HG03025 (cell line): ENCODE results near the gene CACNA1D.

Experiments used
- ATAC-seq: cut with Tn5 transposase; IDR thresholded peaks from one replicate; pipeline ENCODE4 v1.9.1; 2021; ENCODE audit warnings: mild to moderate bottlenecking, moderate library complexity; ENCODE audit not compliant: unreplicated experiment, low FRiP score

The CACNA1D gene

GRCh38 chr3:53707222-53707621, 212.8 kb downstream of the CACNA1D start:
- no peak for ATAC-seq

GRCh38 chr3:53708001-53708621, 213.7 kb downstream of the CACNA1D start:
- ATAC-seq: no peak

GRCh38 chr3:53709256-53709655, 214.8 kb downstream of the CACNA1D start:
- no peak for ATAC-seq

- ATAC-seq: no peak
Measured at GRCh38 chr3:53709860-53710674, 215.7 kb downstream of the CACNA1D start.

DNA sequence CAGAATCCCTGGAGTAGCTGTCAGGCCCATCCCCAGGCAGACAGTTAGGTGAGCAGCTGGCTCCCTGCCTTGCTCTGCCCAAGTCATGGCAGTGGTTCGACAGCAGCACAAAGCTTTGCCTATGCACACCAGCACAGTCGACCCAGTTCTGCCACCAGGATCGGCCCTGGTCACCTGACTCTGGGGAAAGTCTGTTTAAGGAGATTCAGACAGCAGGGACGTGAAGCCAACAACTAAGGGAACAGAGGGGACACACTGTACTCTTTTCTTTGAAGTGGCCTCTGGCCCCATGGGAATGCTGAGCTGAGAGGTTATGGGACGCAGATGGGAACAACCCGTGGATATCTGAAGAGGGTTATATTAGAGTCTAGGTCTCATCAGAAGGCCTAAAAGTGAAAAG, 217.0 kb downstream of the CACNA1D start:
- ATAC-seq: no peak

- no peak for ATAC-seq
Measured at GRCh38 chr3:53712817-53713388, 218.5 kb downstream of the CACNA1D start.

GRCh38 chr3:53713626-53714025, 219.2 kb downstream of the CACNA1D start:
- no peak for ATAC-seq

GRCh38 chr3:53715815-53716483, 221.5 kb downstream of the CACNA1D start:
- ATAC-seq: no peak

DNA sequence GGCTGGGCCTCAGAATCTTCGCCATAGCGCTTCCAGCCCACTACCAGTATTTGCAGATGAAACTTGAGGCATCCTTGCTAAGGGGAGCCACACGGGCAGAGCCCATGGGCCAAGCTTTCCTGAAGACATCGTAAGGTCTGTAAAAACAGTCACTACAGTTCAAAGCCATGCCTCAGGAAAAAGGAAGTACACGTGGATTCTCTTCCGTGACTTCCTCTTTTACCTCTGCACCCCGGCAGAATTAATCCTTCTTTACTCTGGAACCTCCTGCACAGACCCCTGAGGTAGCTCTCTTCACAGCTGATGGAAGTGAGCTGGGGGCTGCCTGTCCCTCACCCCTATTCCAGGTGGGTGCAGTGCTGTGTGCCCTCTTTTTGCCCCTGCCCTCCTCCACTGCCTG, 222.6 kb downstream of the CACNA1D start:
- ATAC-seq: no peak

GRCh38 chr3:53718462-53718861, 224.1 kb downstream of the CACNA1D start:
- no peak for ATAC-seq

DNA sequence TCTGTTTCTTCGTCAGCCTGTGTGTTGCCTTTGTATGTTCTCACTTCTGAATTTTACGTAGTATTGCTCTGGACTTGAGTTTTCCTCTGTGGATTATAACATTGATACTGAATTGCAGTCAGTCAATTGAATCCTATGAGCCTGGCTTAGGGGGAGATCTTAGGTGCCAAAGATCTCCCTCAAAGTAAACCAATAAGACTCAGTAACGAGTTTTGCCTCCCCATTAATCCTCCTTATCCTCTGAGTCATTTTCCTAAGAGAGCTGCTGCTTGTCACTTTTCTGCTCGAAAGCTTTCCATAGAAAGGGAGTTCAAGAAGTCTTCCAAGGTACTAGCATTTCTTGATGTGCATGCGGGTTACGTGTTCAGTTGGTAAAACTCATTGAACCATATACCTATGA, 225.4 kb downstream of the CACNA1D start:
- no peak for ATAC-seq

DNA sequence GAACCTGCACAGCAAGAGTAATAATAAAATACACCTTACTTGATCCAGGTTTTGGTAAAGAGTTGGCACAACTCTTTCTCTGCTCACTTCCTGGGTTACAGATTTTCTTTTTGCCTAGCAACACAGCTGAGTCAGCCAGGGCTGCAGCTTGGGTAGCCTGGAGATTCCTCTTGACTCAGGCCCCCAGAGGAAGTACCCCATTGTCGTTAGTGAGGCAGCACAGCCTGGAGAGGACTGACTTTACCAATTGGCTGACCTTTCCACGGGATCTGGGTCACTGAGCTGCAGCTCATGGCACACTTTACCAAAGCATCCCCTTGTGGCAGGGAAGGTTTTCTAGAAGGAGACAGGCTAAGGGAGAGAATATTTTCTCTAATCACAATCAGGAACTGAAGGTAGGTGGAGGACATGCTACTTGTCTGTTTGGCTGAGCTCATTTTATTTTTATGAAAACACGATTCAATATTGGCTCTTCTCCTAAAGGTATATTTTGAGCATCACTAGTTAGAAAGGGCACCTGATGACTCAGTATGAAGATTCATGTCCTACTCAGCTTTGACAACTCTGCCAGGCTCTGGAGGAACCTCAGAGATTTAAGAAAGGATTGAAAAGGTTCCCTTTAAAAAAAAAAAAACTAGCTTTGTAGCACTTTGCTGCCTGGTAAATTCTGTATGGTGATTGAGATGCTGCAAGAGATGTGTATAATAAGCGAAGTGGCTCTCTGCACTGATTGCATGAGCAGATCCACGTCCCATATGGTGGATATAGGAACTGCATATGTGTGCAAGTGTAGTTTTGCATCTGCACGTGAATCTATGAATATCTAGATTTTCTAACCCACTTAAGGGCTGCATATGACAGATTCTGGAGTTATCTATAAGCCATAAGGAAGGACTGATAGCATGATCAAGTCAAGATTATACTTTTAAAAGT, 227.0 kb downstream of the CACNA1D start:
- ATAC-seq: no peak

- no peak for ATAC-seq
Measured at GRCh38 chr3:53724566-53724965, 230.2 kb downstream of the CACNA1D start.

DNA sequence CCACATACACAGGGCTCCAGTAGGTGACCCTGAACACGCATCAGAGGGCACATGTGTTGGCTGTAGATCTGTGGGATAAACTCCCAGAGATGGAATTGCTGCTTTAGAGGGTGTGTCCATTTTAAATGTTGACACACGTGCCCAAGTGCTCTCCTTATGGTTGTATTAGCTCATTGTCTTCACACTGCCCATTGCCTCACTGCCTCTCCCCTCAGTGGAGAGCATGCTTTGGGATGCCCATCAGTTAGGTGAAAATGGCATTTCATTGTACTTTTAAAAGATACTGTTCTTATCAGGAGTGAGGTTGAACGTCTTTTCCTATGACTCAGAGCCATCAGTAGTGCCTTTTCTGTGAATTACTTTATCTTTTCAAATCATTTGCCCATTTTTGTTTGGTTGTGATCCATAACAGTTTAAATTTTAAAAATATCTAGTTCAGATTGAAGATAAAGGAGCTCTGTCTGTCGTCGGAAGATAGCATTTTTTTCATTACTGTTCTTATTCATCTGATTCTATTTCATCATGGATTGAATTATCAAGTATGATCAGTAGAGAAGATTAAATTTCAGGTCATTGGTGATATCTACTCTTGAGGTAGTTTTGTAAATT, 231.1 kb downstream of the CACNA1D start:
- ATAC-seq: no peak

GRCh38 chr3:53726643-53727042, 232.2 kb downstream of the CACNA1D start:
- no peak for ATAC-seq

GRCh38 chr3:53728606-53729005, 234.2 kb downstream of the CACNA1D start:
- ATAC-seq: no peak

DNA sequence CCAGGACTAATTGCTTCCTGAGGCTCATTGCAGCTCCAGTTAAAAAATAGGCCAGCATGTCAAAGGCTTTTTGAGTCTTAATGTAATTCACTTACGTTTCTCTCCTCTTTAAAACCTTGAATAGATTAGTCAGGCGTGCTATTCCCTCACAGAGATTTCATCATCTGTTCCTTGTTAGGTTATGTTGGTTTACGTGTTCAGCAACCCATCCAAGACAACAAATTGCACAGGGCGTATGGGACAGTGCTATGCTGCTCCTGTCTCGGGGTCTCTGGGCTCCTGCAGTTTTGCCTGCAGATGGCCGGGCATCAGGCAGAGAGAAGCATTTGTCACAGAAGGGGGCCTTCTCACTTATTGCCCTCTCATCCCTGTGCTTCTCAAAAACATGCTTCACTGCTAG, 234.7 kb downstream of the CACNA1D start:
- no peak for ATAC-seq

DNA sequence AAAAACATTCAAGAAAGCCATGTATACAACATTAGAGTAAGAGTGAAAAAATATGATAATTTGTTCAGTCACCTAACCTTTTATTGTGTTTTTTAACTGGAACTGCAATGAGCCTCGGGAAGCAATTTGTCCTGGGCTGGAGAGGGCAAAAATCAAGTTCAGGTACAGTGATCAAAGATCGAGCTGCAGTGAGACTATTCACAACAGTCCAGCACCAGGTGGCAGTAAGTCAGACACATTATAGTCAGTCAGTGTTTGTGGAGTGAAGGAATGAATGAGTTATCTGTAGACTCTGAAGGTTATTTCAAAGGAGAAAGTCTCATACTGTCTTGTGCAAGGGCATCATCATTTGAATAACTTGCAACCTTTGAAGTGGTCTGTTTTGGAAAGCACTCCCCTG, 235.2 kb downstream of the CACNA1D start:
- ATAC-seq: no peak

- no peak for ATAC-seq
Measured at GRCh38 chr3:53730576-53730975, 236.2 kb downstream of the CACNA1D start.
